Nephron (organoid): ENCODE measurements around the gene EFTUD2.
A peak's percentile ranks its signal among the peaks of the same experiment; 100 is the strongest.

Experiments used
- H3K27ac Mint-ChIP-seq, 3 experiments: 2 replicates each; pipeline ENCODE4 v1.8.0; 2020; ENCODE audit warnings: mixed read lengths in 3 of 3, mild to moderate bottlenecking in 2 of 3, moderate library complexity in 1 of 3
- H3K27me3 Mint-ChIP-seq: 2 replicates; pipeline ENCODE4 v1.8.0; 2021; ENCODE audit warnings: low read depth, mild to moderate bottlenecking, moderate library complexity, mixed read lengths
- H3K36me3 Mint-ChIP-seq: 2 replicates; pipeline ENCODE4 v1.8.0; 2020; ENCODE audit warnings: low read depth, mixed read lengths
- H3K4me1 Mint-ChIP-seq: 2 replicates; pipeline ENCODE4 v1.8.0; 2020; ENCODE audit warnings: mixed read lengths
- H3K4me3 Mint-ChIP-seq, 3 experiments: 2 replicates each; pipeline ENCODE4 v1.8.0; 2020; ENCODE audit warnings: mild to moderate bottlenecking in 3 of 3, mixed read lengths in 3 of 3, moderate library complexity in 2 of 3
- H3K9me3 Mint-ChIP-seq: 2 replicates; pipeline ENCODE4 v1.8.0; 2020; ENCODE audit warnings: mixed read lengths
- CTCF ChIP-seq, 3 experiments: fragments of 200-600 bp; sonication (generic); IDR thresholded peaks; one replicate each; pipeline ENCODE4 v1.5.0; 2021; ENCODE audit warnings: antibody characterized with exemption in 3 of 3; ENCODE audit not compliant: unreplicated experiment in 3 of 3

The EFTUD2 gene

DNA sequence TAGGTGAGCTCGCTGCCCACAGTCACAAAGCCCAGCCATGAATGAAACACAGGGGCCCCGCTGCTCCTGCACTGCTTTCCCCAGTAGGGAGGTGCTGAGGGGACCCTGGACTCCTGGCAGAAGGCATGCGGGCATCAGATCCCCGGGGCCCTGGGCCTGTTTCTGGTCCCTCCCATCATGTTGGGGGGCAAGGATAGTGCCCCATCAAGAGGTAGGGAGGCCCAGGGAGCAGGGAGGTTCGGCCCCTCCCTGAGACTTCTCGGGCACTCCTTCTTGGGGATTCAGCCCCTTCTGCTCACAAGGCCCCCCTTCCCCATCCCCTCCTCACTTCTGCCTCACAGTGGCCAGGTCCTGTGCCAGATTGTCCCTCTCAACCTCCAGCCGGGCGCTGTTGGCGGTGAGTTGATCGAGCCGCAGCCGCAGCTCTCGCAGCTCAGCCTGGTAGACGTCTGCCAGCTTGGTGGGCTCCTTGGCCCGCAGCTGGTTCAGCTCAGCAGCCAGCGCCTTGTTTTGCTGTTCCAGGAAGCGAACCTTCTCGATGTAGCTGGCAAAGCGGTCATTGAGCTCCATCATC, 15.5 kb upstream of the EFTUD2 start:
- no peak for TF ChIP-seq CTCF (IDR thresholded peaks at IDR 0.05; ENCODE audit: unreplicated experiment in 3 of 3)
- no peaks in the 10 kb centered on the region for H3K36me3 Mint-ChIP-seq
- no peak overlapping the region for H3K4me3 Mint-ChIP-seq
- peaks cover under 1% of the 10 kb centered on the region for H3K4me1 Mint-ChIP-seq
- no peak overlapping the region for H3K27ac Mint-ChIP-seq
- H3K9me3 Mint-ChIP-seq: no peaks in the 10 kb centered on the region
- peaks cover 56% of the 10 kb centered on the region for H3K27me3 Mint-ChIP-seq

DNA sequence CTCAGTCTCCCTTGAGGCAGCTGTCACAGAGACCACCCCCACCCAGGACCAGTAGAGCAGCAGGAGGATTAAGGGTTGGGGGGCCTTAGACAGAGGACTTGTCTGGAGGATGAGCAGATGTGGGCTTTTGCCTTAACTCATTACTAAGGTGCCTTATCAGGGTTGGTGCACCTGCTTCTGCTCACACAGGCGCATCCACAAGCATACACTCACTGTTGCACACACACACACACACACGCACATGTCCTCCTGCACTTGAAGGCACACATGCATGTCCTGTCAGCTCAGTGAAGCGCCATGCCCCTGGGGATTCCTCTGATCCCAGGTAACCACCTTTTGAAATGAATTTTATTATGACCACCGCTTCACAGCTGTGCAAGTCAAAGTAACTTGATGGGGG, 14.9 kb upstream of the EFTUD2 start:
- Mint-ChIP-seq H3K4me1 (peaks cover 5% of the 10 kb centered on the region), H3K36me3 (no peaks in the 10 kb centered on the region), H3K27me3 (peaks cover 62% of the 10 kb centered on the region), H3K27ac (no peak overlapping the region), H3K4me3 (no peak overlapping the region), H3K9me3 (no peaks in the 10 kb centered on the region)
- TF ChIP-seq CTCF (IDR thresholded peaks at IDR 0.05; ENCODE audit: unreplicated experiment in 3 of 3): no peak

DNA sequence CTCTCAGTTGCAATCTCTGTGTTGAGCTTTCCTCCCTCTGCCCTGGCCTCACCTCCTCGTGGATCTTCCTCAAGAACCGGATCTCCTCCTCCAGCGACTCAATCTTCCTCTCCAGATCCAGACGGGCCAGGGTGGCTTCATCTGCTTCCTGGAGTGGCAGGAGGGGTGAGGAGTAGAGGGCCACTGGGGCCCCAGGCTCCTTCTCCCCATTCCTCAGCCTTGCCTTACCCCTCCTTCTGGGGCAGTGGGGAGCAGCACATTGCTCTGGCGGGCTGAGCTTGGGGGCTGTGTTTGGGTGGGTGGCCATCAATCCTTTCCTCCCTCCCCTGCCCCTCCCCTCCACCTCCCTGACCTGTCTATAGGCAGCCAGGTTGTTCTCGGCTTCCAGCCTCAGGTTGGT, 14.4 kb upstream of the EFTUD2 start:
- Mint-ChIP-seq H3K27ac (no peak overlapping the region), H3K27me3 (peaks cover 67% of the 10 kb centered on the region), H3K4me1 (peaks cover 6% of the 10 kb centered on the region), H3K36me3 (no peaks in the 10 kb centered on the region), H3K9me3 (no peaks in the 10 kb centered on the region), H3K4me3 (peak overlapping the region in 1 of 3 experiments; percentile 1)
- no peak for TF ChIP-seq CTCF (IDR thresholded peaks at IDR 0.05; ENCODE audit: unreplicated experiment in 3 of 3)

DNA sequence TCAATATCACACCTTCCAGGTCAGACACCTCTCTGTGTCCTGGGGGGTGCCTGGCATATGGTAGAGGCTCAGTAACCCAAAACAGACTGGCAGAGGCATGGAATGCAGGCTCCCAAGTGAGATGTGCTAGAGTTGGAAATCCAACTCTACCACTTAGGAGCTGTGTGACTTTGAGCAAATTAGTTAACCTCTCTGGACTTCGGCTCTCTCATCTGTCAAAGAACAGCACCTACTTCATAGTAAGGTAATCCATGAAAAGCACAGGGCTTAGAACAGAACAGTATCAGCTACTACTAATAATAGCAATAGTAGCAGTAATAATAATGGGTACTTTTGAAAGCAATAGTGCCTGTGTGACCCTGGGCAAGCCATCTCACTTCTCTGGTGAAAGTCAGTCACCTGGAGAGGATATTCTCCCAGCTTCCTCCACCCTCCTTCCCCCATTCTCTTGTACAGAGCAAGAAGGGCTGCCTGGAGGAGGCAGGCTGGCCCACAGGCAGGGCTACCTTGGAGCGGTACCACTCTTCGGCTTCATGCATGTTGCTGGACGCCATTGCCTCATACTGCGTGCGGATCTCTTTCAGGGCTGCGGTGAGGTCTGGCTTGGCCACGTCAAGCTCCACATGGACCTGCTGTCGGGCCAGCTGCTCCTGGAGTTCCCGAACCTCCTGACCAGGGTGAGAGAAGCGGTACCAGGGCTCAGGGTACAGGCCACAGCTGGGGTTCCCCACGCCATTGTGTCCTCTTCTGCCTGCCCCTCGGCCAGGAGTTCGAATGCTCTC, 13.7 kb upstream of the EFTUD2 start:
- Mint-ChIP-seq H3K9me3 (no peaks in the 10 kb centered on the region), H3K4me3 (peak overlapping the region in 2 of 3 experiments; percentile 7 to 43), H3K27me3 (peaks cover 74% of the 10 kb centered on the region), H3K4me1 (peaks cover 6% of the 10 kb centered on the region), H3K27ac (no peak overlapping the region), H3K36me3 (no peaks in the 10 kb centered on the region)
- TF ChIP-seq CTCF (IDR thresholded peaks at IDR 0.05; ENCODE audit: unreplicated experiment in 3 of 3): no peak

- H3K36me3 Mint-ChIP-seq: no peaks in the 10 kb centered on the region
- H3K4me3 Mint-ChIP-seq: peak overlapping the region; percentile 5 to 39 (median 32)
- H3K4me1 Mint-ChIP-seq: peaks cover 14% of the 10 kb centered on the region
- H3K9me3 Mint-ChIP-seq: no peaks in the 10 kb centered on the region
- H3K27ac Mint-ChIP-seq: peak overlapping the region in 1 of 3 experiments; percentile 36
- peak; percentile 48 to 65 (median 51) for TF ChIP-seq CTCF (IDR thresholded peaks at IDR 0.05; ENCODE audit: unreplicated experiment in 3 of 3)
- H3K27me3 Mint-ChIP-seq: peaks cover 70% of the 10 kb centered on the region
These were observed 12.1 kb upstream of the EFTUD2 start for GRCh38 chr17:44911133-44912001.
